Stimulated activated CD8-positive, alpha-beta memory T cell treated with anti-CD3 and anti-CD28 coated beads, Interleukin-15, amount 100 ng/mL, for 1 hour (primary cell): ENCODE results near the gene VPS52.

ENCODE experiments used
- DNase-seq: peaks from one replicate; pipeline ENCODE4 v3.0.0-alpha.2; 2020; ENCODE audit warnings: low read depth

Gene VPS52

DNA sequence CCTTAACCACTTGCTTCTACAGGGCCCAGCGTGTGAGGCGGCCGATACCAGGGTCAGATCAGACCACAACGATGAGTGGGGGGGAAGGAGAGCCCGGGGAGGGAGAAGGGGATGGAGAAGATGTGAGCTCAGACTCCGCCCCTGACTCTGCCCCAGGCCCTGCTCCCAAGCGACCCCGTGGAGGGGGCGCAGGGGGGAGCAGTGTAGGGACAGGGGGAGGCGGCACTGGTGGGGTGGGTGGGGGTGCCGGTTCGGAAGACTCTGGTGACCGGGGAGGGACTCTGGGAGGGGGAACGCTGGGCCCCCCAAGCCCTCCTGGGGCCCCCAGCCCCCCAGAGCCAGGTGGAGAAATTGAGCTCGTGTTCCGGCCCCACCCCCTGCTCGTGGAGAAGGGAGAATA, 60.5 kb downstream of the VPS52 start:
- DNase-seq: no peak

DNA sequence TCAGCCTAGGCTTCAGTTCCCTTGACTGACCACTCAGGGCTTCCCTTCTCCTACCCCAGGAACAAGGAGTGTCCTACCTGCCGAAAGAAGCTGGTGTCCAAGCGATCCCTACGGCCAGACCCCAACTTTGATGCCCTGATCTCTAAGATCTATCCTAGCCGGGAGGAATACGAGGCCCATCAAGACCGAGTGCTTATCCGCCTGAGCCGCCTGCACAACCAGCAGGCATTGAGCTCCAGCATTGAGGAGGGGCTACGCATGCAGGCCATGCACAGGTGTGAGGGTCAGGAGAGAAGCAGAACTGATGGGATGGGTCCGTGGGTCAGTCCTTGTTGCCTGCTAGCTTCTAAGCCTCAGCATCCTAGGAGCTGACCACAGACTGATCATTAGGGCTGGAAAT, 61.8 kb downstream of the VPS52 start:
- DNase-seq: no peak

DNA sequence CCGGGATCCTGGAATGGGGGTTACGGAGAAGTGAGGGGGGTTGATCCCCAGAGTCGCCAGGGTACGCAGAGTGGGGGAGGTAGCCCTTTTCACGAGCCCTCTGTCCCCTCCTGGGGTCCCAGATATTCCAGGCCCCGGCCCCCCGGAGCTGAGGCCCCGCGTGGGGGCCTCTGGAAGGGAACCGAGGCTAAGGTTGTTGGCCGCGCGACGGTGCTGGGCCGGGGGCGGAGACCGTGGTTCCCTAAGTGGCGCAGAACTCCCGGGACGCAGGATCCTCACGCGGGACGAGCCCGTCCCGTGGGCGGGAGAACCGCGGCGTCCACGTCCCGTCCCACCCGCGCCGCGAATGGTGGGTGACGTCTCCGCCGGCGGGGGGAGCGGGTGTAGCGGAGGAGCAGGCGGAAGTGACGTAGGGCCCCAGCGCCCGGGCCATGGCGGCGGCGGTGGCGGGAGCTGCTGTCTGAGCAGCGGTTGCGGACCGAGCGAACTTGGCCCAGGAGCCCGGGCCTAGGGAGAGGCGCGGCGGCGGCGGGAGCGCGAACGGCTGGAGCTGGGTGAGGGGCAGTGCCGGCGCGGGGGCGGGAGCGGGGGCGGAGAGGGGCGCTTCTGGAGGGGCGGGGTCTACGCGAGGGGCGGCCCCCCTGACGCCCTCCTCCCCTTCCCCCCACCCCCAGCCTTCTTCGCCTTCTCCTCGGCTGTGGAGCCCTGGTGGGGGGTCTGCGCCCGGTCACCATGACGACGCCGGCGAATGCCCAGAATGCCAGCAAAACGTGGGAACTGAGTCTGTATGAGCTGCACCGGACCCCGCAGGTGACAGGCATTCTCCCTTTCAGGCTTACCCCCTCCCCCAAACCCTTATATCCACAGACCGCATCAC, 63.3 kb downstream of the VPS52 start, which contains the start of gene RING1:
Gene RING1, plus strand, starts transcription at position 410 of the 877 bp plus-strand sequence. Its CDS starts 323 bp downstream, at position 733.
- peak; percentile 70 for DNase-seq

DNA sequence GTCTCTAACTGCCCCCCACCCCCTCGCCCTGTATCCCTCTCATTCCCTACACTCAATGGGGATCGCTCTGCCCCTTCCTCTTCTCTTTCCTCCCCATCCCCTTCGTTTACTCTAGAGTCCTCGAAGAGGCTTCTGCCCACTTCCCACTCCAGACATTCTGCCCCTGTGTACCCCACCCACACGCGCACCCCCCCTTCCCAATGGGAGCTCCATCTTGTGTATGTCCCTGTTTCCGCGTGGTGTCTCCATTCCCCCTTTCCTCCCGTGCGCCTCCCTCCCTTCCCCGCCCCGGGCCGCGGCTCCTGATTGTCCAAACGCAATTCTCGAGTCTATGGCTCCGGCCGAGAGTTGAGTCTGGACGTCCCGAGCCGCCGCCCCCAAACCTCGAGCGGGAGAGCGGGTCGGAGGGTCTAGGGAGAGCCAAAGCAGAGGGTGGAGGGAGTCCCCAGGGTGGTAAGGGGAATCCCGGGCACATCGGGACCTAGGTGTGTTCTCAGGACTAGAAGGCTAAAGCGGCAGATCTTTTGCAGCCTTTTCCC, 64.1 kb downstream of the VPS52 start:
- DNase-seq: no peak

DNA sequence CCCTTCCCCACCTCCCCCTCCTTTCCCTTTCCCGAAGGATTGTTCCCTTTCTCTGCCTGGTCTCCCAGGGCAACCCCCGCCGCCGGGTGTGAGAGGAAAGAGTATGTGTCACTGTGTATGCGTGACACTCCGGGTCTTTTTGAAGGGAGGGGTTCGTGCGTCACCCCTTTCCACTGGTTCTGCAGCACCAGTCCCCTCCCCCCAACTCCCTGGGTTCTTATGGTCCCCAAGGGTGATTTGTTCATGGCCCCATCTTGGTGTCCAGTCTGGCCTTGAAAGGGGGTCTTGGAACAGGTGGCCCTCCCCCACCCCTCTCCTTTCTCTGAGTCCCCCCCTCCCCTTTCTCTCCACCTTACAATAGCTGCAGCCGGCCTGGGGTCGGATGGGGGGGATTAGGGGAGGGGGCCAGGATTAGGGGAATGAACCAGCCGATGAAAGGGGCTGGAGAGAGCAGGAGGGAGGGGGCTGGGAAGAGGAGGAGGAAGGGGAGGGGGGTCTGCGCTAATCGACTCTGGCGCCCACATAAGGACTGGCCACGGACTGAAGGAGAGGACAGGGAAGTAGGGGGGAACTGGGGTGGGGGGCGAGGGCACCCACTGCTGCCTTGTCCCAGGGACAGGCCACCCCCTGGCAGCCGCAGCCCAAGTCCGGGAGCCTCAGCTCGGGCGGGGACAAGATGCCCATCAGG, 64.7 kb downstream of the VPS52 start:
- DNase-seq: no peak

DNA sequence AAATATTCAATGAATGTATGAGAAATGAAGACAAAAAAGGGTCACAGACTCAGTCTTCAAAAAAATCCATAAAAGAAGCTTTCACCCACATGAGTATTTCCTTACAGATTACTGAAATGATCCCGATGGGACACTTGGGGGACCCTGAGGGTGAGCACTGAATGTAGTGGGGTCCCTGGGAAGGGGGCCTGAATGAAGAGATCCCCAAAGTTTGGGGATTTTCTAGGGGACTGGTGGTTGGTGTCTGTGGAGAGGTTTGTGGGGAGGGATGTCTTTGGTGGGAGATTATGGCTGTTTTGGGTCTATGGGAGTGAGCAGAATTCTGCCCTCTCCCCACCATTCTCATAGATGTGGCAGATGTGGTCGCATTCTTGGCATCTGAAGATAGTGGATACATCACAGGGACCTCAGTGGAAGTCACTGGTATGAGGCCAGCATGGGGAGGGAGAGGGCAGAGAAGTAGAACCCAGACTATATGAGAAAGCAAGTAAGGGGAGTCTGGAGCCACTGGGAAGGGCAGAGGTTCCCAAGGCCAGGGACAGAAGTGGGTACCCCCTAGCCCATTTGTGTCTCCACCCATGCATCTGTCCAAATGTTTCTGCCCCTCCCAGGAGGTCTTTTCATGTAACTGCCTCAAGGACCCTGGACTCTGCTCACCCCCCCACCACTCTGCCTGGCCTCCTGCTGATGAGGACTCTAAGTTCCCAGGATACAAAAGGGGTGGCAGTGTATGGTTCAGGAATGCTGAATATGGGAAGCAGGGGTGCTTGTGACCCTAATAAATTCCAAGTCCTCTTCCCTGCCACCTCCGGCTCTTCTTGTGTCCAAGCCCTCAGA, 65.4 kb downstream of the VPS52 start:
- no peak for DNase-seq

DNA sequence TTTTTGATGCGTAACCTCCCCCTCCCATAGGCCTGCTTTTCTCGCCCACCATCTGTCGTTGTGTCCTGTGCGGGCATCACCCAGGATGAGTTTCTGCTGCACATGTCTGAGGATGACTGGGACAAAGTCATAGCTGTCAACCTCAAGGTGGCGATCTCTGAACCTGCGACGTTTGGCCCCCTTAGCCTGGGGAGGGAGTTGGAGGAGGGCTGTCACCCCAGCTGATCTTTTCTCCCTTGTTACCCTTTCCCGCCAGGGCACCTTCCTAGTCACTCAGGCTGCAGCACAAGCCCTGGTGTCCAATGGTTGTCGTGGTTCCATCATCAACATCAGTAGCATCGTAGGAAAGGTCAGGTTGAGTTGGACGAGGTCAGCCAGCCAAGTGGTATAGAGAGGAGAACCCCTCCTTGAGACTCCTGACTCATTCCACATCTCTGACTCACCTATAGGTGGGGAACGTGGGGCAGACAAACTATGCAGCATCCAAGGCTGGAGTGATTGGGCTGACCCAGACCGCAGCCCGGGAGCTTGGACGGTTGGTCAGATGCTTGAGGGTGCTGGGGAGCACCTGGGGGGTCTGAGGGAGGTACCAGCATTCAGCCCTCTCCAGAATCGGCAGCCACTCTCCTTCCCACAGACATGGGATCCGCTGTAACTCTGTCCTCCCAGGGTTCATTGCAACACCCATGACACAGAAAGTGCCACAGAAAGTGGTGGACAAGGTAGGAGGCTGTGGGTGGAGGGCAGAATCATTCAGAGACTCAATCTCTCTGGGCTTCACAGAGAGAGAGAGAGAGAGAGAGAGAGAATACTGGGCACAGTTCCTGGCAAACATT, 66.3 kb downstream of the VPS52 start:
- DNase-seq: no peak

DNA sequence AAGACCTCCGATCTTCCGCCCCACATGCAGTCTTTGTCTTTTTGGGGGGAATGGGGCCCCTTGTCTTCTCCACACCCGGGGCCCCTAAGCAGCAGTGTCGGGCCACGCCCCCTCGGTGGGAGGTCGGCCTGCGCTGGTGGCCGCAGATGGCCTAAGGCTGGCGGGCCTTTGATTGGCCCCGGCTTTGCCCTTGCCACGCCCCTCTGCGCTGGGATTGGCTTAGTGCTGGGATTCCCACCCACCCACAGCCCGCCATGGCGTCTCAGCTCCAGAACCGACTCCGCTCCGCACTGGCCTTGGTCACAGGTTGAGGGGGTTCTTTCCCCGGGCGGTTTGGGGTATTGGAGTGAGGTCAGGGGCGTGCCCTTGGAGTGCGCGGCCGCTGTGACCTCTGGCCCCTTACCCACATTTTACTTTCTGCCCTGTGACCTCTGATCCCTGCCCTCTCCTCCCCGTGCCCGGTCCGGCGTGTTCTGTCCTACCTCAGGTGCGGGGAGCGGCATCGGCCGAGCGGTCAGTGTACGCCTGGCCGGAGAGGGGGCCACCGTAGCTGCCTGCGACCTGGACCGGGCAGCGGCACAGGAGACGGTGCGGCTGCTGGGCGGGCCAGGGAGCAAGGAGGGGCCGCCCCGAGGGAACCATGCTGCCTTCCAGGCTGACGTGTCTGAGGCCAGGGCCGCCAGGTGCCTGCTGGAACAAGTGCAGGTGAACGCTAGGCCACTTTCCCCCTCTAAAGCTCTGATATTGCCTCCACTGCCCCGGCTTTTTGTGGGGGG, 67.1 kb downstream of the VPS52 start, which contains the start of gene HSD17B8:
Gene HSD17B8, plus strand, starts transcription at position 241 of the 776 bp plus-strand sequence. Its CDS starts 14 bp downstream, at position 255.
- peak; percentile 82 for DNase-seq

DNA sequence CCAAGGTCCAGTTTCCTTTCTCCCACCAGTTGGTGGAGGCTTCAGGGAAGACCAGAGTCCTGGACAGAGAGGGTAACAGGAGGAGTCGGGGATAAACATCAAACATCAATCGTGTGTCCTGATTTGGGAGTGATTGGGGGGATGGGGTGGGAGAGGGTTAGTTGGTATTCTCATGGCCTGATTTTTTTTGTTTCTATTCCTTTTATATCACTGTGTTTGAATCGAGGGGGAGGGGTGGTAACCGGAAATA, 67.6 kb downstream of the VPS52 start:
- DNase-seq: no peak

DNA sequence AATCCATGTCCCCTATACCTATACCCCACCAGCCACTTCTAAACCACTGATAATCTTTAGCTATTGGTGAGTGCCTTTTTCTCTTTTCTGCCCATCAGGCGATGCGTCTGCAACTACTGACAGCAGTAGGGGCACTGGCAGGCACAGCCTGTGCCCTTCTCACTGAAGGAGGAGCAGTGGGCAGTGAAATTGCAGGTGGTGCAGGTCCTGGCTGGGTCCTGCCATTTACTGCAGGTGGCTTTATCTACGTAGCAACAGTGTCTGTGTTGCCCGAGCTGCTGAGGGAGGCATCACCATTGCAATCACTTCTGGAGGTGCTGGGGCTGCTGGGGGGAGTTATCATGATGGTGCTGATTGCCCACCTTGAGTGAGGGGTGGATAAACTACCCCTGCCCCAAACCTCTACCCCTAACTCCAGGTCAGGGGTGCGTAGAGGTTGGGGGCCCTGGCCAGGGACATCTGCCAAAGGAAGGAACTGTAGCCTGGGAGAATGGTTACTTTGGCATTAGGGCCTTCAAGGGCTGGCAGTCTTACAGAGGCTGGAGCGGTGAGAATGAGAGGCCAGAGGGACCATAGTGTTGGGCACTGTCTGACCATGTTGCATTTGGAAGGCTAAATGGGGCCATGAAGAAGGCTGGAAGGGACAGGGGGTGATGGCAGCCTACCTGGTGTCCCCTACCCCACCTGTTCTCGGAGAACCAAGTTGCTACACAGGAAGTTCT, 68.1 kb downstream of the VPS52 start:
- DNase-seq: no peak

DNA sequence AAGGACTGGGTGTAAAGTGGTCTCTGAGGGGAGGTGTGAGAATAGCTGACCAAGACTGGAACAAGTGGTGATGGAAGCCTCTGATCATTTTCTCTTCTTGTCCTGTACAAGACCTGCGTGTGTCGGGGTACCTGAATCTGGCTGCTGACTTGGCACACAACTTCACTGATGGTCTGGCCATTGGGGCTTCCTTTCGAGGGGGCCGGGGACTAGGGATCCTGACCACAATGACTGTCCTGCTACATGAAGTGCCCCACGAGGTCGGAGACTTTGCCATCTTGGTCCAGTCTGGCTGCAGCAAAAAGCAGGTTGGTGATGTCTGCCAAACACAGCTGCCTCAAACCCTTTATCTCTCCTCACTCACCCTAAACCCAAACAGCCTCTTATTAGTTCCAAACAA, 68.9 kb downstream of the VPS52 start:
- no peak for DNase-seq

DNA sequence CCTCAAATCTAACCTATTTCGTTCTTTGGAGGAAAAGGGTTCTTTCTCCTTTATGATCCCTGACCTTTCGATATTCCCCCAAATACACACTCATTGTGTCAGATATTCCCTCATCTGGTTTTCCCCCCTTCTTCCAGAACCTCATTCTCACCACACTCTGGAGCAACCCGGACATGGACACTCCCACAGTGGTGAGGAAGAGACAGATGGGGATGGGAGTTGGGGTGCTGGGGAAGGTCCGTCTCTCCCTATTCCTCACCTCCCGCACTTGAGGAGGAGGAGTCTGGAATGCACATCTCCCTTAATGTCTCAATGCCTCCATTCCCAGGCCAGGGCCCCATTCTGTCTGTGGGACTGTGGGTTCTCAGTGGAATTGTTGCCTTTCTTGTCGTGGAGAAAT, 69.7 kb downstream of the VPS52 start:
- no peak for DNase-seq

DNA sequence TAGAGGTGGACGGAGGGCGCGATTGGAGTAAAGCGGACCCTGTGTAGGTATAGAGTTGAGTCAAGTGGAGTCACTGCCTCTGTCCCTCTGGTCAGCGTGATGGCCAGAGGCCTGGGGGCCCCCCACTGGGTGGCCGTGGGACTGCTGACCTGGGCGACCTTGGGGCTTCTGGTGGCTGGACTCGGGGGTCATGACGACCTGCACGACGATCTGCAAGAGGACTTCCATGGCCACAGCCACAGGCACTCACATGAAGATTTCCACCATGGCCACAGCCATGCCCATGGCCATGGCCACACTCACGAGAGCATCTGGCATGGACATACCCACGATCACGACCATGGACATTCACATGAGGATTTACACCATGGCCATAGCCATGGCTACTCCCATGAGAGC, 70.5 kb downstream of the VPS52 start:
- DNase-seq: no peak
